Measurements from ENCODE around the gene SPATA31D1.

The SPATA31D1 gene

DNA sequence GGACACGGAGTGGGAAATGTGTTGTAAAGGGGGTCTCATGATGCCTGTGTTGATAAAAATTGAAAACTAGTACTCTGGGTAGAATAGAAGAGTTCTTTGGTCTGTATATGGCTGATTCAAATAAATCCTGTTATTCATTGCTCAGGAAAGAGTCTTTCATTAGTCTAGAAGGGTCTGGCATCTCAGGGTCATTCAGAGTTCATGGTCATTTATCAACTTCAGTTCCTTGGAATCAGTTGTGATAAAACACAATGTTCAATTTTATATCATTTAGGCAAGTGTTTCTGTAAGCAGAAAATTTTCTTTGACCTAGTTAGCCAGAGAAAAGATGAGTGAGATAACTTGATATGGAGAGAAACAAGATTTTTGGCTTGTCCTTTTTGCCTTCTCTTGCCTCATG, 36.3 kb downstream of the SPATA31D1 start:
- DNase-seq = no peak

DNA sequence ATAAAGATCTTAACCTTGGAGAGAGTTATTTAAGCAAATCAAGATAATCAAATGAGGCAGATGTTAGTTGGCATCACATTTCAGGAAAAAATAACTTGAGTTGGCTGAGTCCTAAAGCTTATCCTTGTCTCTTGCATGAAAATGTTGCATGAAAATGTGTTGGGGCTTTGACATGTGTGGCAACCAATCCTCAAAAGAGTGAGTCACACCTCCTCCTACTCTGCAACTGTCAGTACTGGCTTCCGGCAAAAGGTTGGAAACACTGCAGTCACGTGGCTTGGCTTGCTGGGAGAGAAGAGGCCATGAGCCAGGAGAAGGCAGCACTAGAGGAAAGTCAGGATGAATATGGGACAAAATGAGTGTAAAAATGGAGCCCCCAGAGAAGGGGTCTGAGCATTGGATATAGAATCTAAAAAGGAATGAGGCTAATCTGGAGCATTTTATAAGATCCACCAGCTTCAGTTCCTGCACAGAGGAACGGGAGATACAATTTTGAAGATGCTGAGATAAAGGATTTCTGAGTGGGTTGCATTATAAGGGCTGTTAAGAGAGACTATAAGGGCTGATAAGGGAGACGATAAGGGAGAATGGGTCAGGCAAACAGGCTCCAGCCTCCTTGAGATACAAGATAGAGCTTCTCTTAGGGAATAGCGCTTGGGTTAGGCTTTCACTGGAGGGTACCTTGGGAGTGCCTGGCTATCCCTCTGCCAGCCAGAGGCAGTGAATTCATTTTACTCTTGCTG, 43.1 kb downstream of the SPATA31D1 start:
- DNase-seq = no peak

DNA sequence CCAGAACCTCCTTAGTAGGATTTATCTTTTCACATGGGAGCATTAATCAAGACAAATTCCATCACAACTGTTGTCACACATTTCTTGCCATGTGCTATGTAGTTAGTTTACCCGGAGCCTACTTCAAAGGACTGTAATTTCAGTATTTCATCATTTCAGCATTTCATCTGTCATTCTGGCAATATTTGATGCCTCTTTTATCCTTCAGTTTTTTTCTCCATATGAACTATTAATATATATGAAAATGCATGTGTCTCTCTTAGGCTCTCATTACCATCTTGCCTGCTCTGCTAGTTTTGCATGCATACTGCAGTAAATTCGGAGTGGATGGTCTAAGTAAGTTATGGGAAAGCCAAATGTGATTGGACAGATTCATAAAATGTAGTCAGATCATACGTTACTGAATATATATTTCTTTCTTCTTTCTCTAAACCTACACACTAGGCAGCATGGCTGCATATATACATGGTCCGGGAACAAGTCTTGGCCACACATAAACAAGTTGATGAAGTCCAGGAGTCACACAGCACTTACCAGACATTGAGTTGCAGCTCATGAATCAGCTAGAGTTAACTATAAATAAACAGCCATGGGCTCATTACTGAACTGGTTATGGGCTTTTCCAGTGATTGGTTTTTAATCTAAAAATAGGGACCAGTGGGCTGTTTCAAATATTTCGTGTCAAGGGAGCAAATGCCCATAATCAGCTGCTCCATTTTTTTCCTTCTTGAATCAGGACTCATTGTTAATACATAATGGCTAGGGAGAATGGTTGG, 46.6 kb downstream of the SPATA31D1 start:
- no peak for DNase-seq

DNA sequence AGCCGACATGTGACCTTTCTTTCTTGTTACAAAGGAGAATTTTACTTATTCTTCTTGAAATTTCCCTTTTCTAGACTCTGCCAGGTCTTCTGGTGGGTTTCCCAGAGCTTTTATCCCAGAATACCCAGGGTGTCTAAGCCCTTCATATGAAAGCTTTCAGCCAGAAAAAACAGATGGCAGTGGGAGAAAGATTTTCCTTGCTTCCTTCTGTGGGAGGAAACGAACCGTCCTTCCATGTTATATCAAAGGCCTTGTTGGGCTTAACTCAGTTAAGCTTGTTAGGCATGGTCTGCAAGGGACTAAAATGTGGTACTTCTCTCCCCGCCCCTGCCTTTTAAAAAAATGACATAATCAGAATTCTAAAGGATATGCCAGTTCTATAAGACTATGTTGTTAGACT, 47.5 kb downstream of the SPATA31D1 start:
- no peak for DNase-seq

DNA sequence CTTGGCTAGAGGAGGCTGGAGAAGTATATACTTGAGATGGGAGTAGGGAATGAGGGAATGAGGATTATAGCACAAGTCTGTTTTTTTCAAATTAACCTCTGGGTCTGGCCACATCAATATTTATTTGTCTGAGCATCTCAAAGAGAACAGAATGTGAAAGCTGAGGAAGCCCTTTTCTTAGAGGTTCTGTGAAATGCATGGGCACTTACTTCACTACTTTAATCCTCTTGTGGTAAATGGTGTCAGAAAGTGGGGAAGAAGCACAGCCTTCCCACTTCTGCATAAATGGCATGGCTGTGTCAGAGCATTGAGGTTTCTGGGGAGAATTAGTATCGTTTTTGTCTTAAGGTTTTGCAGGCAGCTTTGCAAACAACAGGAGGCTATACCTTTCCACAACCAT, 48.6 kb downstream of the SPATA31D1 start:
- no peak for DNase-seq

DNA sequence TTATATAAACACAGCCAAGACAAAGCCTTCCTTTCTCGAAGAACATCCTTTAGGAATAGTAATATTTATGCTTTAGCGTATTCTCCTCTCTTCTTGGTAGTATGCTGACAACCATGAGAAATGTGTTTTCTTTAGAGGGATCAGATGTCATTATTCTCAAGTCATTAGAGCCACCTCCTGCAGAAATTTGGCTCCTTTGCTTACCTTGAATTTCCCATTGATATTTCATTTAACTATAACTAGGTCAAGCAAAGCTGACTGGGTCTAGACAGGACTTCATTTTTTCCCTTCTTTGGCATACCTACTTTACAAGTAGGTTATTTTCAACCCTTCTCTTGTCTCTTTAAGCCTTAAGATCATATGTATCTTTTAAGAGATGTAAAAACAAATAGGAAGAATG, 50.3 kb downstream of the SPATA31D1 start:
- DNase-seq = no peak

Data from hematopoietic multipotent progenitor cell treated with erythropoietin and hydrocortisone succinate and interleukin-3 and kit ligand, for 4 days (in vitro differentiated cells).